Activated T-helper 1 cell treated with anti-CD3 and anti-CD28 coated beads, Interleukin-12 subunit alpha, Interleukin-12 subunit beta, Interleukin-2, Interleukin-4 antibody, amounts not matched to agents 30 ng/mL and 10 ng/mL and 1 ng/mL, durations not matched to agents 14 hours and 24 hours and 36 hours (primary cell): ENCODE data around the gene WDR38. TPM values are rescaled to one million over a fixed set of nuclear protein-coding genes. Genes with fewer than 3 reads are reported as not detected.
"Not testable (repeated sequence)": the region's sequence is repeated elsewhere in the genome, so short reads cannot be mapped to it uniquely, and the experiment has no call there.

Experiments used
- DNase-seq: peaks from one replicate; pipeline ENCODE4 v3.0.0; 2021; ENCODE audit warnings: low spot score
- H3K27ac Mint-ChIP-seq: one replicate; pipeline ENCODE4 v1.8.0; 2021; ENCODE audit warnings: mild to moderate bottlenecking, mixed read lengths
- H3K27me3 Mint-ChIP-seq: one replicate; pipeline ENCODE4 v1.8.0; 2022; ENCODE audit warnings: mild to moderate bottlenecking, moderate library complexity, mixed read lengths; ENCODE audit not compliant: insufficient read depth
- H3K36me3 Mint-ChIP-seq: one replicate; pipeline ENCODE4 v1.8.0; 2021; ENCODE audit warnings: low read depth, mixed read lengths
- H3K4me1 Mint-ChIP-seq: one replicate; pipeline ENCODE4 v1.8.0; 2021; ENCODE audit warnings: low read depth, mixed read lengths
- H3K4me3 Mint-ChIP-seq: one replicate; pipeline ENCODE4 v1.8.0; 2021; ENCODE audit warnings: mild to moderate bottlenecking, moderate library complexity, mixed read lengths
- H3K9me3 Mint-ChIP-seq: one replicate; pipeline ENCODE4 v1.8.0; 2021; ENCODE audit warnings: mixed read lengths
- intact Hi-C: fragments of 100-400 bp; cut with micrococcal nuclease; formaldehyde crosslinking; loops from one replicate; pipeline ENCODE4 v1.15.1; 2024
- total RNA-seq: library from RNA; stranded (reverse); gene quantifications from 2 replicates; pipeline ENCODE4 v1.2.3, GENCODE V29; 2022

WDR38 gene
- total RNA-seq, 1 donor from 2014 or later = not detected

DNA sequence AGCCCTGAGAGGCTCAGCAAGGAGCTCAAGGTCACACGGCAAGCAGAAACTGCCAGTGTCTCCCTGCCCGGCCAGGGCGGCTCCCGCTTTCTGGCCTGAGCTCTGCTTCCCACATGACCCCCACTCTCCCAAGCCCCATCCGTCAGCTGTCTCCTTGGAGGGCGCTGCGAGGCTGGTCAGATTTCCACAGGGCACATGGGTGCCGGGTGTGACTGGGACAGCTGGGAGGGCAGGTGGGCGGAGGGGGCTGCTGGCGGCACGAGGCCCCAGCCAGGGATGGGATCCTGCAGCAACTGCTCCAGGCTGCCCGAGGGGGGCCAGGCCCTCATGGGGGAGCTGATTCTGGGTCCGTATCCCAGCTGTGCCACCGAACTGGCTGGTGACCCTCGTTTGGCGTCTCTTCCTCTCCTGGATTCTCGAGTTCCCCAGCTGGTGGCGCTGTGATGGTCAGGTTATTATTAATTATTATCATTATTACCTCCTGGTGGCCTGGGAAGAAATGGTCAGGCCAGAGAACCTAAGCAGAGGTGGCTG lies 12.9 kb upstream of the WDR38 start:
- no peak for DNase-seq
- Mint-ChIP-seq H3K9me3 (no peaks in the 10 kb centered on the region), H3K27me3 (peaks cover 11% of the 10 kb centered on the region), H3K36me3 (no peaks in the 10 kb centered on the region), H3K4me3 (no peak overlapping the region), H3K27ac (no peak overlapping the region), H3K4me1 (no peaks in the 10 kb centered on the region)
- intact Hi-C loops = no loop called here

GRCh38 chr9:124841075-124841821 lies 12.0 kb upstream of the WDR38 start:
- Mint-ChIP-seq H3K27me3 (peaks cover 7% of the 10 kb centered on the region), H3K4me3 (no peak overlapping the region), H3K27ac (no peak overlapping the region), H3K36me3 (no peaks in the 10 kb centered on the region), H3K4me1 (no peaks in the 10 kb centered on the region), H3K9me3 (no peaks in the 10 kb centered on the region)
- DNase-seq = no peak
- intact Hi-C loops = no loop called here

- Mint-ChIP-seq H3K27me3 (peaks cover 3% of the 10 kb centered on the region), H3K4me3 (no peak overlapping the region), H3K27ac (no peak overlapping the region), H3K4me1 (no peaks in the 10 kb centered on the region), H3K9me3 (no peaks in the 10 kb centered on the region), H3K36me3 (no peaks in the 10 kb centered on the region)
- intact Hi-C loops = no loop called here
- DNase-seq = no peak
These were observed 9.7 kb upstream of the WDR38 start for GRCh38 chr9:124843456-124844034.

- Mint-ChIP-seq H3K27me3 (peaks cover 3% of the 10 kb centered on the region), H3K4me1 (no peaks in the 10 kb centered on the region), H3K4me3 (no peak overlapping the region), H3K9me3 (no peaks in the 10 kb centered on the region), H3K36me3 (no peaks in the 10 kb centered on the region), H3K27ac (no peak overlapping the region)
- no peak for DNase-seq
- intact Hi-C loops = no loop called here
These were observed 9.0 kb upstream of the WDR38 start for GRCh38 chr9:124844291-124844690.

- H3K27ac Mint-ChIP-seq, DNase-seq, H3K4me3 Mint-ChIP-seq, H3K9me3 Mint-ChIP-seq, H3K4me1 Mint-ChIP-seq, H3K27me3 Mint-ChIP-seq, intact Hi-C loops, H3K36me3 Mint-ChIP-seq: not testable (repeated sequence)
These were observed 6.8 kb upstream of the WDR38 start for GRCh38 chr9:124846467-124846866.

GRCh38 chr9:124846969-124847368 lies 6.3 kb upstream of the WDR38 start:
- Mint-ChIP-seq H3K27me3 (peaks cover 9% of the 10 kb centered on the region), H3K4me1 (no peaks in the 10 kb centered on the region), H3K4me3 (no peak overlapping the region), H3K36me3 (no peaks in the 10 kb centered on the region), H3K27ac (no peak overlapping the region), H3K9me3 (no peaks in the 10 kb centered on the region)
- DNase-seq = no peak
- intact Hi-C loops = no loop called here

- Mint-ChIP-seq H3K4me1 (peaks cover 8% of the 10 kb centered on the region), H3K9me3 (no peaks in the 10 kb centered on the region), H3K4me3 (no peak overlapping the region), H3K27me3 (peaks cover 9% of the 10 kb centered on the region), H3K27ac (no peak overlapping the region), H3K36me3 (no peaks in the 10 kb centered on the region)
- DNase-seq = no peak
- intact Hi-C loops = no loop called here
These were observed 3.5 kb upstream of the WDR38 start for GRCh38 chr9:124849801-124850200.

- no peak overlapping the region for H3K4me3 Mint-ChIP-seq
- H3K27ac Mint-ChIP-seq = no peak overlapping the region
These were observed 985 bp upstream of the WDR38 start for GRCh38 chr9:124852121-124852828.

DNA sequence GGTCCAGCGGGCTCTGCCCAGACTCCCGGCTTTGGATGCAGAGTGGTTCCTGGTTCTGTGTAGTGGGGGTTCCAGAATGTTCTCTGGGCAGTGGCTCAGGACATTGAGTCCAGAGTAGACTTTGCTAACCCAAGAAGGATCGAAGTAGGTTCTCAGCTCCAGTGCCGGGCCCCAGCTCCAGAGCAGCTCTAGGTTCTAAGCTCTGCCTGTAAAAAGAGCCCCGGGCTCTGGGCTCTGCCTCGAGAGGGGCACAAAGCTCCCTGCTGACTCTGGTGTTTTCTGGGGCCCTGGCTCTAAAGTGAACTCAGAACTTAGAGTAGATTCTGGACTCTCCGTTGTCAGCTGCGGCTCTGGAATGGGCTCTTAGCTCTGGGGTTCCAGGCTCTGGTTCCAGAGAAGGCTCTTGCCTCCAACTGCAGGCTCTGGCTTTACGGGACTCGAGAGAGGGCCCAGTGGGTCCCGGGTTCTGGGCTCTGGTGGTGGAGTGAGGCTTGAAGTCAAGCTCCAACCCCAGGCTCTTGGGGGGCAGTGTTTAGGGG lies 414 bp downstream of the WDR38 start:
- Mint-ChIP-seq H3K4me3 (peak overlapping the region; percentile 53), H3K27me3 (peaks cover 9% of the 10 kb centered on the region), H3K4me1 (peaks cover 16% of the 10 kb centered on the region), H3K27ac (no peak overlapping the region), H3K9me3 (no peaks in the 10 kb centered on the region), H3K36me3 (peaks cover 12% of the 10 kb centered on the region)
- intact Hi-C loops = loop anchor here (1.0 to 2.0 kb wide), 7 partner anchors 9 to 289 kb away; partner anchors contain the start of genes ARPC5L and SCAI
- no peak for DNase-seq

More at GRCh38 chr9:124852121-124852828, 985 bp upstream of the WDR38 start:
- H3K4me1 Mint-ChIP-seq = peaks cover 9% of the 10 kb centered on the region
- no peaks in the 10 kb centered on the region for H3K36me3 Mint-ChIP-seq
- intact Hi-C loops = loop anchor here (2.0 kb wide), 2 partner anchors 43 to 291 kb away; partner anchors contain the start of gene SCAI
- no peaks in the 10 kb centered on the region for H3K9me3 Mint-ChIP-seq
- H3K27me3 Mint-ChIP-seq = peaks cover 9% of the 10 kb centered on the region
- DNase-seq = no peak

DNA sequence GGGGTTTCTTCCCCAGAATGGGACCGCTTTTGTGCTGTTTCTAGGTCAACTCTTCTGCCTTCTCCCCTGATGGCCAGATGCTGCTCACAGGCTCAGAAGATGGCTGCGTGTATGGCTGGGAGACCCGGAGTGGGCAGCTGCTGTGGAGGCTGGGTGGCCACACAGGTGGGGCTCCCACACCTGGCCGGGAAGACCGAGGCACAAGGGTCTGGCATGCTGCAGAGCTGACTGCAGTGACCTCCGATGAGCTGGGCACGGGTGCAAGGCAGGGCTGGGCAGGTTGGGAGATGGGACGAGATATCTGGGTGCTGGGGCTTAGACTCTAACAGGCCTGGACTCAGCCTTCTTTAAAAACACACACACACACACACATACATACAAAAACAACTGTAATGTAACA lies 901 bp downstream of the WDR38 start:
- peaks cover 12% of the 10 kb centered on the region for H3K36me3 Mint-ChIP-seq
- DNase-seq = no peak
- H3K9me3 Mint-ChIP-seq = no peaks in the 10 kb centered on the region
- intact Hi-C loops = no loop called here
- H3K27me3 Mint-ChIP-seq = peaks cover 9% of the 10 kb centered on the region
- H3K4me1 Mint-ChIP-seq = peaks cover 19% of the 10 kb centered on the region
- H3K27ac Mint-ChIP-seq = no peak overlapping the region
- no peak overlapping the region for H3K4me3 Mint-ChIP-seq

DNA sequence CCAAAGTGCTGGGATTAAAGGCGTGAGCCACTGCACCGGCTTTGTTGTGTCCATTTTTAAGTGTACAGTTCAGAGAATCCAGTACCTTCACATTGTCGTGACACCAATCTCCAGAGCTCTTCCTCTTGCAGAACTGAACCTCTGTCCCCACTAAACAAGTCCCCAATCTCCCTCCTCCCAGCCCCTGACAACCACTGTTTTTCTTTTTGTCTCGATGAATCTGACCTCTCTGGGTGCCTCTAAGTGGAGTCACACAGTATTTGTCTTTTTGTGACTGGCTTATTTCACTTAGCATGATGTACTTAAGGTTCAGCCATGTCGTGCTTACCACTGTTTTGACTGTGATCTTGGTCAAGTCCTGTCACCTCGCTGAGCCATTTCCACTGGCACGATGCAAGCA lies 1.6 kb downstream of the WDR38 start:
- Mint-ChIP-seq H3K9me3 (no peaks in the 10 kb centered on the region), H3K27ac (peak overlapping the region; percentile 6), H3K36me3 (peaks cover 18% of the 10 kb centered on the region), H3K4me3 (no peak overlapping the region), H3K4me1 (peaks cover 25% of the 10 kb centered on the region), H3K27me3 (peaks cover 8% of the 10 kb centered on the region)
- intact Hi-C loops = no loop called here
- no peak for DNase-seq

DNA sequence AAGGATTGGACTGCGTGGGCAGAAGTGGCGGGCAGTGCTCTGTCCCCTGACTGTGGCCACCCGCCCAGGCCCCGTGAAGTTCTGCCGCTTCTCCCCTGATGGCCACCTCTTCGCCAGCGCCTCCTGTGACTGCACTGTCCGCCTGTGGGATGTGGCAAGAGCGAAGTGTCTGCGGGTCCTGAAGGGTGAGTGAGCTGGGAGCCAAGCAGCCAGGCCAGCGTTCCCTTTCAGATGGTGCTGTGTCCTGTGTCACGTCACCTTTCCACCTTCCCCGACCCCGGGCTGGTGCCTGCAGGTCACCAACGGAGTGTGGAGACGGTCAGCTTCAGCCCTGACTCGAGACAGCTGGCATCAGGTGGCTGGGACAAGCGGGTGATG lies 2.3 kb downstream of the WDR38 start:
- peaks cover 7% of the 10 kb centered on the region for H3K27me3 Mint-ChIP-seq
- H3K9me3 Mint-ChIP-seq = no peaks in the 10 kb centered on the region
- no peak overlapping the region for H3K27ac Mint-ChIP-seq
- H3K36me3 Mint-ChIP-seq = peaks cover 25% of the 10 kb centered on the region
- intact Hi-C loops = no loop called here
- H3K4me3 Mint-ChIP-seq = no peak overlapping the region
- DNase-seq = no peak
- peaks cover 32% of the 10 kb centered on the region for H3K4me1 Mint-ChIP-seq
